Measurements from ENCODE around the gene TINCR. TPM values are rescaled to one million over a fixed set of nuclear protein-coding genes. Genes with fewer than 3 reads are reported as not detected.

The TINCR gene
- total RNA-seq, 2 experiments from 2014 or later, result 0.74 to 1.6 TPM

GRCh38 chr19:5592531-5593342 is 25.0 kb upstream of the TINCR start:
- H3K9me3 ChIP-seq (ENCODE audit: control insufficient read depth in 1 of 2, insufficient read depth in 1 of 2, low read length in 2 of 2), result no peaks in the 10 kb centered on the region
- H3K27ac ChIP-seq (ENCODE audit: low read depth in 1 of 2, low read length in 2 of 2), result no peak overlapping the region
- no peak for TF ChIP-seq CTCF (IDR thresholded peaks at IDR 0.05)
- Mint-ChIP-seq H3K27me3 (no peaks in the 10 kb centered on the region), H3K4me1 (ENCODE audit: low read depth) (peaks cover 5% of the 10 kb centered on the region), H3K9me3 (no peaks in the 10 kb centered on the region), H3K27ac (no peak overlapping the region), H3K36me3 (ENCODE audit: low read depth) (peaks cover 95% of the 10 kb centered on the region), H3K4me3 (no peak overlapping the region)
- peaks cover 97% of the 10 kb centered on the region for H3K36me3 ChIP-seq (ENCODE audit: insufficient read depth, low read length)
- H3K4me1 ChIP-seq (ENCODE audit: insufficient read depth, low read length), result no peaks in the 10 kb centered on the region
- ATAC-seq (ENCODE audit: poor library complexity) (no peak), DNase-seq (no peak)
- no peak overlapping the region for H3K4me3 ChIP-seq (ENCODE audit: low read length)
- POLR2A ChIA-PET, result interaction anchor here (1.1 kb wide), 1 partner anchor 30 kb away, joined by 3 read pairs; the partner anchor contains the start of gene SAFB
- H3K27me3 ChIP-seq (ENCODE audit: control insufficient read depth in 1 of 2, insufficient read depth in 2 of 2, low read length in 2 of 2), result no peaks in the 10 kb centered on the region
- CTCF ChIA-PET, result no interaction called here
- intact Hi-C loops (cut with DNase I, micrococcal nuclease), result no loop called here

- peaks cover 4% of the 10 kb centered on the region for H3K4me1 ChIP-seq (ENCODE audit: insufficient read depth, low read length)
- H3K27ac ChIP-seq (ENCODE audit: low read depth in 1 of 2, low read length in 2 of 2), result no peak overlapping the region
- peaks cover 96% of the 10 kb centered on the region for H3K36me3 ChIP-seq (ENCODE audit: insufficient read depth, low read length)
- Mint-ChIP-seq H3K4me3 (no peak overlapping the region), H3K27me3 (no peaks in the 10 kb centered on the region), H3K36me3 (ENCODE audit: low read depth) (peaks cover 94% of the 10 kb centered on the region), H3K9me3 (no peaks in the 10 kb centered on the region), H3K27ac (no peak overlapping the region), H3K4me1 (ENCODE audit: low read depth) (peaks cover 10% of the 10 kb centered on the region)
- no peak for TF ChIP-seq CTCF (IDR thresholded peaks at IDR 0.05)
- ATAC-seq (ENCODE audit: poor library complexity) (no peak), DNase-seq (no peak)
- no peak overlapping the region for H3K4me3 ChIP-seq (ENCODE audit: low read length)
- POLR2A ChIA-PET, result no interaction called here
- H3K27me3 ChIP-seq (ENCODE audit: control insufficient read depth in 1 of 2, insufficient read depth in 2 of 2, low read length in 2 of 2), result no peaks in the 10 kb centered on the region
- no peaks in the 10 kb centered on the region for H3K9me3 ChIP-seq (ENCODE audit: control insufficient read depth in 1 of 2, insufficient read depth in 1 of 2, low read length in 2 of 2)
- CTCF ChIA-PET, result no interaction called here
- intact Hi-C loops (cut with DNase I, micrococcal nuclease), result no loop called here
Observed at GRCh38 chr19:5591476-5591875, 23.7 kb upstream of the TINCR start.

GRCh38 chr19:5590865-5591154 is 23.1 kb upstream of the TINCR start:
- no peak overlapping the region for H3K27ac ChIP-seq (ENCODE audit: low read depth in 1 of 2, low read length in 2 of 2)
- H3K27ac Mint-ChIP-seq, result no peak overlapping the region
- ATAC-seq (ENCODE audit: poor library complexity) (no peak), DNase-seq (no peak)
- H3K36me3 ChIP-seq (ENCODE audit: insufficient read depth, low read length), result peaks cover 94% of the 10 kb centered on the region
- no peaks in the 10 kb centered on the region for H3K27me3 ChIP-seq (ENCODE audit: control insufficient read depth in 1 of 2, insufficient read depth in 2 of 2, low read length in 2 of 2)
- no peaks in the 10 kb centered on the region for H3K9me3 Mint-ChIP-seq
- H3K4me1 Mint-ChIP-seq (ENCODE audit: low read depth), result peaks cover 13% of the 10 kb centered on the region
- H3K36me3 Mint-ChIP-seq (ENCODE audit: low read depth), result peaks cover 90% of the 10 kb centered on the region
- no peak for TF ChIP-seq CTCF (IDR thresholded peaks at IDR 0.05)
- intact Hi-C loops (cut with DNase I, micrococcal nuclease), result no loop called here
- ChIA-PET POLR2A (no interaction called here), CTCF (no interaction called here)
- H3K4me3 ChIP-seq (ENCODE audit: low read length), result no peak overlapping the region
- H3K4me3 Mint-ChIP-seq, result no peak overlapping the region
- peaks cover 11% of the 10 kb centered on the region for H3K4me1 ChIP-seq (ENCODE audit: insufficient read depth, low read length)
- H3K27me3 Mint-ChIP-seq, result no peaks in the 10 kb centered on the region
- no peaks in the 10 kb centered on the region for H3K9me3 ChIP-seq (ENCODE audit: control insufficient read depth in 1 of 2, insufficient read depth in 1 of 2, low read length in 2 of 2)

Data from CD4-positive, alpha-beta T cell (primary cell).